Renal pelvis (tissue), 4 donors: ENCODE data around the gene PPP1R37. TPM values are rescaled to one million over a fixed set of nuclear protein-coding genes. Genes with fewer than 3 reads are reported as not detected.

Experiments
- DNase-seq: peaks from one replicate; pipeline ENCODE4 v3.0.0-alpha.2; 2013
- polyA plus RNA-seq, 3 donors: library from polyadenylated mRNA; unstranded; fragments of 120-200 nt; gene quantifications; one replicate each; pipeline ENCODE4 v1.2.1, GENCODE V29; 2013; ENCODE audit not compliant: insufficient read length in 3 of 3

PPP1R37 gene
- polyA plus RNA-seq, 3 donors: 31.8 to 37.5 (median 35.4) TPM

GRCh38 chr19:45068041-45068440 is 24.9 kb upstream of the PPP1R37 start:
- DNase-seq: no peak

GRCh38 chr19:45069056-45069455 is 23.9 kb upstream of the PPP1R37 start:
- no peak for DNase-seq

DNA sequence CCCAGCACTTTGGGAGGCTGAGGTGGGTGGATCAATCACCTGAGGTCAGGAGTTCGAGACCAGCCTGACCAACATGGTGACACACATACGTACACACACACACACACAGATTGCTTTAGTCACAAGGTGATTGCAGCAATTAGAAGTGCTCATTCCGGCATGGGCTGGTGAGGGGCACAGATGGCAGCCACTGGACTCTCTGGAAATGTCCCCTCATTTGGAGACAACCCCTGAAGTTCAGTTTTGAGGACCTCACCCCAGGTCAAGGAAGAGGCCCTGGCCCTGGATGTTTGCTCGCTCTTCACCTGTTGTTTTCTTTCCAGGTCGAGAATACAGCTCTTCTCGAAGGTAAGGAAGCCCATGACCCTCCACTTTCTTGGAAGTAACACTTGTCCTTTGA is 22.8 kb upstream of the PPP1R37 start:
- DNase-seq: no peak

DNA sequence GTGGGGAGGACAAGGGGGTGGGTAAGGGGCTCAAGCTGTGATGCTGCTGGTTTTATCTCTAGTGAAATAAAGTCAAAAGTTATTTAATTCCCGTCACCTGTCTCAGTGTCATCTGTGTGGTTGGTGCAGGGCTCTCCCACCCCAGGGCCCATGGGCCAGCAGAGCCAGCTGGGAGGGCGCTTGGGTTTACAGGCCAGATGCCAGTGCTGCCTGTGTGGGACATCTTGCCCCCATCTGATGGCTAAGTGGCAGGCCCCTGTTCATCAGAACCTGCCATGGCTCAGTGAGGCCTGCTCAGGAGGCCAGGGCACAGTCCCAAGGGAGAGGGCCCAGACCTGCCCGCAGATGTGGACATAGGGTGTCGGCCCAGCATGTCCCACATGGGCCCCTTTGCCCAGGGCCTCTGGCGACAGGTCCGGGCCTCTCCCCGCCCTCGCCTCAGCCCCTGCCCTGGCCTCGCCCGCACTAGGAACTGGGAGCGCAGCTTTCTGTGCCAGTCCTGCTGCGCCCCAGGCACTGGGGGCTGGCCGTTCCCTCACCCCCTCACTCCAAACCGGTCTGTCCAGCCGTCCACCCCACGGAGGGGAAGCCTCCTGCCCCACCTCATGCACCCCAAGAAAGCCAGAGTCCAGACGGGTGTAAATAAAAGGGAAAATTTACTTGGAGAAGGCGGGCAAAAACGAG is 22.0 kb upstream of the PPP1R37 start:
- no peak for DNase-seq

DNA sequence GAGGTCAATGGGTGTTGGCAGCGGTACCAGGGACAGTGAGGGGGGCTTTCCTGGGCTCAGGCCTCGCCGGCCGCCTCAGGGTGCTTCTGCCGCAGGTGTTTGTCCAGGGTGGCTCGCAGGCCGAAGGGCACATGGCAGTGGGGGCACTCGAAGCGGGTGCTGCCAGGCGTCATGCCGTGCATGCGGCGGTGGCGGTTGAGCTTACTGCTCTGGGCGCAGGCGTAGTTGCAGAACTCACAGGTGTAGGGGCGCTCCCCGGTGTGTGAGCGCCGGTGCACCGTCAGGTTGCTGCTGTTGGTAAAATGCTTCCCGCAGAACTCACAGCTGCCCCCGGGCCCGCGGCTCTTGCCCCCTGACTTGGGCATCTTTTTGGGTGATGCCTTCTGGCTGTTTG is 21.4 kb upstream of the PPP1R37 start:
- no peak for DNase-seq

GRCh38 chr19:45071969-45072790 is 20.8 kb upstream of the PPP1R37 start:
- no peak for DNase-seq

DNA sequence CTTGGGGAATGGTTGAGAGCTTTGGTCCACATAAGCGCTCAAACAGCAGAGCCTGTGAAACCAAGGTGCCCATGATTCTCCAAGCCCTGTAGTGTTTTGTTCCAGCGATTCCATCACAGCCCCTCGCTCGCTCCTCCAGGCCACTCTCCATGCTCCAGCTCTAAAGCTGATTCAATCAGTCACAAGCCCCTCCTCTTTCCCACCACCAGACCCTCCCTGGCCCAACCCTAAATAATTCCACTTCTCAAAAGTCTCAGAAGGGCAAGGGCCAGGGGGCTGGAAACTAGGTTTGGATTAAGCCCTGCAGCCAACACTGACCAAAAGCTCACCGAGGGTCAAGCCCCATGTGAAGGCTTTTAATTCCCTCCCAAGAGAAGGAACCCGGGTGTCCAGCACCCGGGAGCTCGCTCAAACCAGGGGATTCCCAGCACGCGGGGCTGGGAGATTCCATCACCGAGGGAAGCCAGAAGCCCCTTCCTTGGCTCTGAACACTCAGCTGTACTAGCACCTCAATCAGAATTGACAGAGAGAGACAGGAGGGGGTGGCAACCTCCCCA is 18.2 kb upstream of the PPP1R37 start:
- no peak for DNase-seq

DNA sequence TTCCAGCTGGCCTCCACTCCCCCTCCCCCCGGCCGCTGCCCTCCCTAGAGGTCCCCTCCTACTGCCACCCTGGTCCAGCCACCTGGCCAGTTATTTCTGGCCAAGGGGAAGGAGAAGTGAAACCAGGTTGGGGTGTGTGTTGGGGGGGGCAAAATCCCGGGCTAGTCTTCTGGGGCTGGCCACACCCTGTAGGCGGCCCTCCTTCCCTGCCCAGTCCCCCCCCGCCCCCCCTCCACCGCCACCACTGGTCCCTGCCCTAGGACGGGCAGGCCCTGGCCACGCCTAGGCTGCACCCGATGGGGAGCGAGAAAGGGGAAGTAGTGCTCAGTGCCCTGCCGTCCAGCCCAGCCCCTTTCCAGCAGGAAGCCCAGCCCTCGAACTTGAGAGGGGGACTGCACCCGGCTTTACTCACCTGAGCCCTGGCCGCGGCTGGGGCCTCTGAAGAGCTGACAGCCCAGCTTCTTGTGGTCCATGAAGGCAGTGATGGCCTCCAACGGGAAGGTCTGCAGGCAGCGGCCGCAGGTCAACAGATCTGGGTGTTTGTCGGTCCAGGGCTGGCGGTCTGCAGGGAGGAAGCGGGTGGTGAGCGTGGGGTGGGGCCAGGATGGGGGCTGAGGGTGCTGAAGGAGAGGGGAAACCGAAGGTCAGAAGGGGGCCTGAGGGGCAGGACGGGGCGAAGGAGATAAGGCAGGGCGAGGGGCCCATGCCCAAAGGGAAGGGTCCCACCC is 17.5 kb upstream of the PPP1R37 start:
- DNase-seq: no peak

DNA sequence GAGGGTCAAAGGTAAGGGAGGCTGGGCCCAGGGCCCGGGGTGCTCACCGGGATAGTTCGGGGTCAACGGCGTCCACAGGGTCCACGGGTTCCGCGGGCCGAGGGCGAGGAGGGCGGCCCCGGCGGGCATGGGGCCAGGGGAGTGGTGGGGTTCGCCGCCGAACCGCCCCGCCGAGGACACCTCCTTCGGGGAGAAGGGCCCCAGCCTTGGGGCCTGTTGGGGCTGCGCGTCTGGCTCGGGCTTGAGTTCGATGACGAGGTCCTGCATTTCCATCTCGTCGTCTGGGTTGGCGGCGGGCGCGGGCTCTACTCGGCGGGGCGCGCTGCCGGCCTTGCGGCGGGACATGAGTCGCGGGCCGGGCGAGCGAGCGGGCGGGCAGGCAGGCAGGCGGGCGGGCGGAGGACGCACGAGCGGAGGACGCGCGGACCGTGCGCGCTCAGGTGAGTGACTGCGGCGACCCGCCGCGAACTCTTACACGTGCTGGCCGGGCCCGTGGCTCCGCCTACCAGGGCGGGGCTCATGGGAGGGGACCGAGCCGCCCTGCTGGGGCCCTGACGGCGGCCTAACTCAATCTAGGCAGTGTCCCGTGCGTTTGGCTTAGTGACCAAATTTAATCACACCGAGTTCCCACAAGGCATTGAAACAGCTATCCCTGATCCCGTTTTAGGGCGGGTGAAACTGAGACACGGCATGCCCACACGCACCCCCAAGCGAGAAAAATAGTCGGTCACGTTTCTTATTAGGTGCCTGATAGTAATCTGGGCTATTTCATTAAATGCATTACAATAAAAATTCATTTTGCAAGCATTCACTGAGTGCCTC is 16.7 kb upstream of the PPP1R37 start, which contains the start of gene ZNF296:
ZNF296 (minus strand) TSS at position 450 of the 822 bp plus-strand sequence; CDS start at position 345, 105 bp downstream.
- DNase-seq: no peak

DNA sequence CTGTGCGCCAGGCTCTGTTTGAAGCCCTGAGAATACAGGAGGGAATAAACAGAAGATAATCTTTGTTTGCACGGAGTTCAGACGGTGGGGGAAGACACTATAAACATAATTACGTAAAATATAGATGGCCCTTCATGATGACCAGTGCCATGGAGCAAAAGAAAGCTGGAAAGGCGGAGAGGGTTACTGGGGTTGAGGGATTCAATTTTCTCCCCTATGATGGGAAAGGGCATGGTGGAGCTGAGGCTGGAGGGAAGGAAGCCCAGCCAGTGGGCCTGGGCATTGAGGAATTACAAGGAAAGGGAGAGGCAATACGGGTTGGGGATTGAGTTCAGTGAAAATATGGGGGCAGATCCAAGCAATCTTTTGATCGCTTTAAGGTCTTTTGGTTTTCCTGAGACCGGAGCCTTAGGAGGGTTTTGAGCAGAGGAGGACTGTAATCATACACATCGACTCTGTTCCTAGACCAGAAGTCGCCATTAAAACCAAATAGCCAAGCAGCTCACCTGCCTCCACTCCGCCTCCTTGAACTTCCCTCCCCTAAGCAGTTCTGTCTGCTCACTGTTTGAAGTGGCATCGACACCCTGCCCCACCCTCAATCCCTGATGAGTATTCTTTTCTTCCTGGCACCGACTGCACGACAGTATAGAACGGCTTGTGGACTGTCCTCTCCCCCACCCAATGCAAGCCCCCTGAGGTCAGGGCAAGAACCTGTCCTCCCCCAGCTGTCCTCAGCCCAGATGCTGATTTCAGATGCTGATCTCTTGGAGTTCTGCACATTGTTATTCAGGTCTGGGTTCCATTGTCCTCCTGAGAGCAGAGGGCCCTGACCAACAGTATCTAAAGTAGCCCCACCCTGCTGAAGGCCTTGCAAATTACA is 15.9 kb upstream of the PPP1R37 start:
- no peak for DNase-seq

DNA sequence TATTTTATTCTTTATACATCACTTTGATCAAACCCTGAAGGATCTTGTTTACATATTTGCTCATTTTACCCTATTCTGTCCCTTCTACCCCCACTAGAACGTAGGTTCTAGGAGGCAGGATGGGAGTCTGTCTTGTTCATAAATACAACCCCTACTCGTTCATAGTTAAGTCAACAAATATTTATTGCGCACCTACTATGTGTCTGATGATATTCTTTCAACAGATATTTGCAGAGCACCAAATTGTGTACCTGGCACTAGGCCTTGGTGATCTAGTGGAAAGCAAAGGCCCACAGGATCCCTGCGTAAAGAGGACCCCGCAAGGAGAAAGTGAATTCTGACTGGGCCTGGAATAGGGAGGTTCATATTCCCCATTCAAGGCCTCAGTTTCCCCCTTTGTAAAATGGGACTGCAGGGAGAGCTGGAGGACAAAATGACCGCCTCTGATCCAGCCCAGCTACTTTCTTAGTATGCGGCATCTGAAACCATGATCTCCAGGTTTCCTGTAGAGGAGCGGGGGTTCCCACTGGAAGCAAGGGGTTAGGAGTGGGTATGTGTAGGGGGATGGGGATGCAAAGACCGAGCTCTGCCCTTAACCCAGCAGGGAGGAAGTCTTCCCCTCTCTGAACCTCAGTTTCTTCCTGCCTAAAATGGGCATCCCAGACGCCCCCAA is 14.5 kb upstream of the PPP1R37 start:
- DNase-seq: no peak

- DNase-seq: no peak
These were observed 13.7 kb upstream of the PPP1R37 start, which contains the start of gene GEMIN7 for GRCh38 chr19:45079063-45079910. GEMIN7 (plus strand) TSS chr19:45079260; CDS start chr19:45090115, 10,855 bp downstream.

DNA sequence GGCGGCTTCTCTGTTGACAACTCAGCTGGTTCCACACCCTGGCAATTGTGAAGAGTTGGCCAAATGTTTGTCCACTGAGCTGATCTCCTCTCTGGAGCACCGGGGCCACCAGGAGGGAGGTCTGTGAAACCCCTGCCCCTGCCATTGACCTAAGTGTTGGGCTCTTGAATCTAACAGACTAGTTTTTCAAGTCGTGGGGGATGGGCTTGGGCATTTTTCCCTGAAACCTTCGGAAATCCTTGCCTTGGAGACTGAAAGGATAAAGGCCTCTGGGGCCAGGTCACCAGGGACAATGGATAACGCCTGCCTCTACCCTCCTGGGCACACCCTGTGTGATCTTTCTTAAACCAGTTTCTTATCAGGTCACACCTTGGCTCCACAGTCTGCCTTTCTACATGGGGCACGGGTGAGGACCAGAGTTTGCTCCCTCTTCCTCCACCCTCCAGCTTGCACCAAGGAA is 13.0 kb upstream of the PPP1R37 start:
- DNase-seq: no peak

GRCh38 chr19:45082170-45082569 is 10.8 kb upstream of the PPP1R37 start:
- no peak for DNase-seq

DNA sequence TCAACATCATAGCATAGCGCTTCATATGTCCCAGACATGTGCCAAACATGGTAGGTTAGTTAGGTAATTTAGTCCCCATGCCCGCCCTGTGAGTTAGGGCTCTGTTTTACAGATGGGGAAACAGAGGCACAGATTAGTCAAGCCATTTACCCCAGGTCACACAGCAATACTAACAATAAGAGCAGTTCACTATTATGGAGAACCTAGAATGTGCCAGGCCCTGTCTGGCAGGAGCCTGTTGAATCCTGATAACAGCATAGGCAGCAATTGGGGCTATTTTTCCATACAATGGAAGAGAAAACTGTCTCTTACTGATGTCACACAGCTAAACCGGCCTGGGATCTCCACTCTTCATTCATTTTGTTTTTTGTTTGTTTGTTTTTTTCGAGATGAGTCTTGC is 6.5 kb upstream of the PPP1R37 start:
- DNase-seq: no peak

- no peak for DNase-seq
These were observed 5.4 kb upstream of the PPP1R37 start for GRCh38 chr19:45087531-45087930.

- no peak for DNase-seq
These were observed 2.9 kb upstream of the PPP1R37 start for GRCh38 chr19:45090034-45090433.

DNA sequence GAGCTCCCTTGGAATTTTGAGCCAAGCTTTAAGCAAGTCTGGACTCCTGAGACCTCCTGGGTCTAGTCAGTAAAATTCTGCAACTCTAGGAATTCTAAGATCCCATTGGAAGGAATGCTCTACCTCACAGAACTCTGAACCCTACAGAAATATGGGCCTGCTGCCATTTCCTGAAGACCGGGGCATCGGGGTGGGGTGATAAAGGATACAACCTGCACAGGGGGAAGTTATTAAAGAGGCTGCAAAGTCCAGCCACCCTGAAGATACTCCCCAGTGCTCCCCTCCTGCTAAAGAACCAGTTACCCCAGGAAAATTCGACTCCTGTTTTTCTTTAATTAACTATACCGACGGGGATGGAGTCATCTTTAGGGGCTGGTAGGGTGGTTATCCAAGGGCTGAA is 2.4 kb upstream of the PPP1R37 start:
- no peak for DNase-seq
